GM19240 (cell line): ENCODE results near the gene ERC1.
A peak's percentile ranks its signal among the peaks of the same experiment; 100 is the strongest.

Source experiments
- DNase-seq: peaks from one replicate; pipeline ENCODE4 v3.0.0; 2011; ENCODE audit warnings: low spot score; ENCODE audit not compliant: insufficient read length

ERC1 gene

DNA sequence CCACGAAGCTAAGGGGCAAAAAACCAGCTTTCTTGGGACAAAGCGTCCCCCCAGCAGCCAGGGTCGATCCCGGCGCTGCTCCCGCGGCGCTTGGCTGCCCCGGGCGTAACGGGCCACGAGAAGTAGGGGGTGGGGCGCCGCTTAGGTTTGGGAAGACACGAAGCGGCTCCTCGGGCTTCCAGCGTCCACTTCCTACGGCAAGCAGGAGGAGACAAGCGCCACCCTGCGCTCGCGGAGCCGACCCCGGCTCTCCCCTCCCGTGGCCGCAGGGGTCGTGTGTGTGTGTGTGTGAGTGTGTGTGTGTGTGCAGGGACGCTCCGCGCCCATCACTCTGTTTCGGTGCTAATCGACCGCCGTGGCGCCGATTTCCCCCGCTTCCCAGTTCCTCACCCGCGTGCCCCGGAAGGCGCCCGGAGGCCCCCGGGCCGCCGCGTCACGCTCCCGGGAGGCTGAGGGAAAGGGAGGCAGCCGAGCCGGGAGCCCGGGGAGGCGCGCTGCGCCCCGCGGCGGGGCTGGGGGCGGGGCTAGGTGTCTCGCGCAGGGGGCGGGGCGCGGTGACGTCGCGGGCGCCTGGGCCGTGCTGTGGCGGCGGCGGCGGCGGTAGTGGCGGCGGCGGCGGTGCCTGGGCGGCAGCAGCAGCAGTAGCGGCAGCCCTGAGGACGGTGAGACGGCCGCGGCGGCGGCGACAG is at the start of gene ERC1:
Gene ERC1, plus strand, starts transcription at position 563 of the 689 bp plus-strand sequence. CDS start 36,681 bp downstream, outside the sequence.
- peak; percentile 53 for DNase-seq

DNA sequence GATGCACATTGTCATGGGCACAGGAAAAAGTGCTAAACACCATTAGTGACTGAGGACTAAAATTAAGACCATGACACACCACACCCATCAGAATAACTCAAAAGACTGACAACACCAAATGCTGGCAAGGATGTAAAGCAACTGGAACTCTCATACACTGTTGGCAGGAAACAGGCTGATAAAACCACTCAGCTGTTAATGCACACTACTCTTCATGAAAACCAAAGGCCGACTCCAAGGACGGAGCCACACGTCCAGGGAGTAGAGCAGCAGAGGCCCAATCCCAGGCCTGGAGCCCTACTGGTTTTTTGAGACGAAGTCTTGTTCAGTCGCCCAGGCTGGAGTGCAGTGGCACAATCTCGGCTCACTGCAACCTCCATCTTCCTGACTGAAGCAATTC is 48.0 kb upstream of the ERC1 start:
- DNase-seq: no peak

DNA sequence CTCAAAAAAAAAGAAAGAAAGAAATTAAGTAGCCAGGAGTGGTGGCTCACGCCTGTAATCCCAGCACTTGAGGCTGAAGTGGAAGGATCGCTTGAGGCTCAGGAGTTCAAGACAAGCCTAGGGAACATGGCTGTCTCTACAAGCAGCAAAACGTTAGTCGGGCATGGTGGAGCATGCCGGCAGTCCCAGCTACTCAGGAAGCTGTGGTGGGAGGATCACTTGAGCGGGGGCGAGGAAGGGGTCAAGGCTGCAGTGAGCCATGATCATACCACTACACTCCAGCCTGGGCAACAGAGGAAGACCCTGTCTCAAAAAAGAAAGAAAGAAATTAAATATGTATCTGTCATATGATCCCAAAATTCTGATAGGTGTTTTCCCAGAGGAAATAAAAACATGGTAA is 46.8 kb upstream of the ERC1 start:
- DNase-seq: no peak

DNA sequence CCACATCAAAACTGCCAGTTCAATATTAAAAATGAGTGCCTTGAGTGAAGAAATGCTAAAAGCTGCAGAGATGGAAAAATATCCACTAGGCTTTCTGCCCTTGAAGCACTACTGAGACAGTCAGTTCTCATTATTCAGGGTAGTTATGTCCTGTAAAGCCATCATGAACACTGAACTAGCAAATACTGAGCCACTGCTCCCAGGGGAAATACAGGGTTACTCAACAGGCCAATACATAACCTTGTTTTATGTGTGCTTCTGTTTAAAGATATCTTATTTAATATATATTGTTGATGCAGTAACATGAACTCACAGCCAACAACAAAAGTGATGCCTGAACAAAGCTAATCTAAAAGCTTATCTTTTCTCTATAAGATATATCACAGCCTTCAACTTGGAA is 44.8 kb upstream of the ERC1 start:
- DNase-seq: no peak

DNA sequence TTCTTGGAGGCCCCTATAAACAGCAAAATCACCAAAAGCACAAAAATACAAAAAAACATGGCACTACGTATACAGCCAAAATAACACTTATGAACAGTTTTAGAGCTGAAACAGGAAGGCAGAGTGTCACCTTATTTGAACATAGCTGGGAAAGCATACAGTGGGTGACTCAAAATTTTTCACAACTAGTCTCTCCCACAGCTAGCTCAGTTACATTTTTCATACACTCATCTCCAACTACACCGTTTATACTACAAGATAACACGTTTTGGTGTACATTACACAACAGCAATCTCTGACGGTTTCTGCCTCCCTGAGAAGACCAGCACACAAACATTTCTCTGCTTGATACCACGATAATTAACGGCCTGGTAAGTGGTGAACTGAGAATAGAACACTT is 44.4 kb upstream of the ERC1 start:
- no peak for DNase-seq

DNA sequence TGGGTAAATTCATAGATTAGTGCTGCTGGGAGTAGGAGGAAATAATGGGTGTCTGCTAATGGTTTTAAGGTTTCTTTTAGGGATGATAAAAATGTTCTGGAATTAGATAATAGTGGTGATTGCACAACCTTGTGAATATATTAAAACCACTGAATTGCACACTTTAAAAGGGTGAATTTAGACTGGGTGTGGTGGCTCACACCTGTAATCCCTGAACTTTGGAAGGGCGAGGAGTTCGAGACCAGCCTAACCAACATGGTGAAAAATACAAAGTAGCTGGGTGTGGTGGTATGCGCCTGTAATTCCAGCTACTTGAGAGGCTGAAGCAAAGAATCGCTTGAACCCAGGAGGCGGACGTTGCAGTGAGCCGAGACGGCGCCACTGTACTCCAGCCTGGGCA is 42.8 kb upstream of the ERC1 start:
- DNase-seq: no peak

DNA sequence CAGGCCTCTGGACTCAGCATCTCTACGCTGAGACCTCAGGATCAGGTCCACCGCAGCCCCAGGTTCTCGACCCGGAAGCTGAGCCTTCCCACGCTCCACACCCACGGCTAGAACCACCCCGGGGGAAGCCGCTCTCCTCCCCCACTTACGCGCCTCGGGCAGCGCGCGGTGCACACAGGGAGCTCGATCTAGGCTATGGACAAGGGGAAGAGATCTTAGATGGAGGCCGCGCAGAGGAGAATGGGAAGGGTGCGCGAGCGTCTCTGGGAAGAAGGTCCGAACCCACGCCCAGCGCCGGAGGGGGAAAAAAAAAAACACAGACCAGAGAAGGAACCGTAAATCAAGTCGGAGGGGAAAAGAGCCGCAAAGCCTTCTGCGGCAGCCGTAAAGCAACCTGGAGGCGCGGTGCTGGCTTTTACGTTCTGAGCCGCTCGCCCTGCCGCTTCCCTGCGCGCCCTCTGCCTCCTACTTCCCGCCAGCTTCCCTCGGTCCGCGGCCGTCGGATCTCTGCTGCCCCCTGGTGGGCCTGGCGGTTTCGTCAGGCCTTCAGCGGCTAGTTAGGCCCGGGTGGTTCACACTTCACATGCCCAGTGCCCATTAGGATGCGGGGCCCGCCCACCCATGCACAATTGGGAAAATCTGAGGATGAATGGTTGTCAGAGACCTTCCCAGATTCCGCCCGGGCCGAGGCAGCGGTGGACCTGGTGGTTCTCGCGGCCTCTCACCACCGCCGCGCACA is 41.4 kb upstream of the ERC1 start, which contains the start of gene RAD52:
Gene RAD52, minus strand, starts transcription at position 242 of the 739 bp plus-strand sequence. CDS start 16,636 bp downstream, outside the sequence.
- DNase-seq: peak; percentile 72

DNA sequence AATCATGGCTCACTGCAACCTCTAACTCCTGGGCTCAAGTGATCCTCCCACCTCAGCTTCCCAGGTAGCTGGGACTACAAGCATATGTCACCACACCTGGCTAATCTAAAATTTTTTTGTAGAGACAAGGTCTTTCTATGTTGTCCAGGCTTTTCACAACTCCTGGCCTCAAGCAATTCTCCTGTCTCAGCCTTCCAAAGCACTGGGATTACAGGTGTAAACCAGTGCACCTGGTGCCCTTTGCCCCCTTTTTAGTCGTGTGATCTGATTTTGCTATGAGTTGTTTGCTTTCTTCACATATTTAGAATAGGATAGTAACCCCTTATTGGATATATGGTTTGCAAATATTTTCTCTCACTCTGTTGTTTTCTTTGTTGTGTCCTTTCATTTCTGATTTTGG is 39.8 kb upstream of the ERC1 start:
- DNase-seq: no peak

DNA sequence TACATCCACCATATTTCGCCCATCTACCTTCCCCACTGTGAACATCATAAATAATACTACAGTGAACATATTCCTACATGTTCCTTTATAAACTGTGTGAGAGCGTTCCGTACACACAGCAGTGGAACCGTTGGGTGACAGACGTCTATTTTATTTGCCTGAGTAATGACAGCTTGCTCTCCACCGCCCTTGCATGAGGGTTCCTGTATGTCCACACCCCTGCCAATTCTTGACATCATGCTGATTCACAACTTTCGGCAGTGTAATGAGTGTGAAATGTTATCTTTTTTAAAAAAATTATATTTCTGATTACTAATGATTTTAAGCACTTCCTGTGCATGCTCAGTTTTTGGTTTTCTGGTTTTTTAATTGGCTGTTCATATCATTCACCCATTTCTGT is 37.2 kb upstream of the ERC1 start:
- DNase-seq: no peak

DNA sequence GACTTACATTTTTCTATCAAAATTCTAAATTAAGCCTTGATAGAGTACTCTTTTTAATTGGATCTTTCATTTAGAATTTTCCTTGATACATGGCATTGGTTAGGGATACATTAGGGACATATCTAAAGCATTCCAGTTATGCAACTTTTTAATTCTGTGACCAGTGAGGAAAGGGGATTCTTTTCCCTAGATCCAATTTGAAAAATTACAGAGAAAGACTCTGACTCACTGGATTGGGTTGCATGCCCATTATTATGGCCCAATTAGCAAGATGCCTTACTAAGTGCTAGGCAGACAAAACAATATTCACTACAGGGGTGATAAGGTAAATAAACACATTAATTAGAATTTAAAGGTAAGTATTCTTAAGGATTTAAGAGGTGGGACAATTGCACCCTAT is 36.3 kb upstream of the ERC1 start:
- no peak for DNase-seq

DNA sequence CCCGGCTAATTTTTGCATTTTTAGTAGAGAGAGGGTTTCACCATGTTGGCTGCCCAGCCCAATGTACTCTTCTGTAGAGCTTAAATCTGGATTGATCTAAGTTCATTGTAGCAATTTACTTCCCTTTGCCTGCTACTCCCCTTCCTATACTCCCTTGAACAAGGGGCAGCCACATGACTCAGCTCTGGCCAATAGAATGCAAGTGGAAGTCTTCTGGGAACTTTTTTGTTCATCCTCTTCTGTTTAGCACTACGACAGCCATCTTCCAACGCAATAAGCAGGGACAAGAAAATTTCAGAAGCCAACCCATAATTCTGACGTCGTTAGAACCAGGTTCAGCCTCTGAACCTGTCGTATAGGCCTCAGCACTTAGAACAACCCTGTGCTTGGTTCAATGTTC is 35.1 kb upstream of the ERC1 start:
- no peak for DNase-seq

DNA sequence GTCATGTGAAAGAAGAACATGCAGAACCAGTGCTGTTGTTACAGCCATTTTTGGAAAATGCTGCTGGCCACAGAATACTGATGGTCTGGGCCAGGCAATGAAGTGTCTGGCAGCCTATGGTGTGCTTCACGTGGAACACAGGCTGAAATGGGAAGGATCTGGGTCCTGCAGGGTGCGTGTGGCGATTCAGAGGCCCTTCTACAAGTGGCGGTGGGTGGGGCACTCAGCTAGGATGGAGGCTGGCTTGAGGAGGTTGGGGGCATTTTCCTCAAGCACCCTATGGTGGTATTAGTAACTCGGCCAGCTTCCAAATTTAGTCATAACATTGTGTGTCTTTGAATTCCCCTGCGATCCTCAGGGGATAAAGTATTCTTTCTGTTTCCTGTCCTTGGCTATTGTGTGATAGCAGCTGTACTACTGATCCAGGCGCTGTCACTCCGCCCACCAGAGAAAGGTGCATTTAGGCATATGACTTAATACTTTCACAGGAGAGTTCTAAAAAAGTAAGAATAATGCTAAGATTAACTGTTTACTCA is 32.4 kb upstream of the ERC1 start:
- DNase-seq: peak; percentile 6

DNA sequence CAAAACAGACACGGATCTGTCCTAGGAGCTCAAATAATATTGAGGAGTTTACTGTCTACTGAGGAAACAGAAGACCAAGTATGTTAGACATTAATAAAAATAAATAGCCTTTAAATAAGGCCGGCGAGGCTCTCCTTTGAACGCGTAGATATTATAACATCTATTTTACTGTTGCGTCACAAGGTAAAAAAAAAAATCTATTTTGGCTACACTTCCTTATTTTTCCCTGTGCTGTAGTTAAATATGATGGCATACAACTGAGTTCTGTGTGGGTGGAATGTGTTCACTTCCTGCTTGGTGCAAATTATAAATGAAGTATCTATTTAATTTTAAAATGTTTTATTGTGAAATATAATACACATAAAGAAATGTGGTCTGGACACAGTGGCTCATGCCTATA is 24.3 kb upstream of the ERC1 start:
- DNase-seq: no peak

DNA sequence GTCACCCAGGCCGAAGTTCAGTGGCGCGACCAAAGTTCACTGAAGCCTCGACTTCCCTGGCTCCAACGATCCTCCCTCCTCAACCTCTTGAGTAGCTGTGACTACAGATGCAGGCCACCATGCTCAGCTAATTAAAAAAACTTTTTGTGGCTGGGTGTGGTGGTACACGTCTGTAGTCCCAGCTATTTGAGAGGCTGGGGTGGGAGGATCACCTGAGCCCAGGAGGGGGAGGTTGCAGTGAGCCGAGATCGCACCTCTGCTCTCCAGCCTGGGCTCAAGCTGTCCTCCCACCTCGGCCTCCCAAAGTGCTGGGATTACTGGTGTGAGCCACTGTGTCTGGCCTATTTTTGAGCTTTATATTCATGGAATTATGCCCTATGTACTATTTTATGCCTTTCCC is 23.4 kb upstream of the ERC1 start:
- no peak for DNase-seq

DNA sequence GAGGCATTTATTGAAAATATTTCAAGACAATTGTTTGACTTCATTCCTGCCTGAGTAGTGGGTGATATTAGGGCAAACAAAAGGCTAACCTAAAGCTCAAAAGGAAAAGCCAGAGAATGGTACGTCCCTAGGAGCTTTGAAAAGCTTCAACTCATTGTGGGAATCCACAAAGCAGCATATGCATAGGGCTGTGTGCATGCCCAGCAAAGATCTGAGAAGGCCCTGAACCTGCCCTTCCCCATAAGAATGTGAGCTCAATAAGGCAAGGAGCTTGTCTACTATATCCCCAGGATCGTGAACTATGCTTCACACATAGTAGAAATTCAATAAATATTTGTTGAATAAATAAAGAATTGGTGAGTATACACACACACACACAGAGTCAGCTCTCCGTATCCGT is 22.5 kb upstream of the ERC1 start:
- no peak for DNase-seq

DNA sequence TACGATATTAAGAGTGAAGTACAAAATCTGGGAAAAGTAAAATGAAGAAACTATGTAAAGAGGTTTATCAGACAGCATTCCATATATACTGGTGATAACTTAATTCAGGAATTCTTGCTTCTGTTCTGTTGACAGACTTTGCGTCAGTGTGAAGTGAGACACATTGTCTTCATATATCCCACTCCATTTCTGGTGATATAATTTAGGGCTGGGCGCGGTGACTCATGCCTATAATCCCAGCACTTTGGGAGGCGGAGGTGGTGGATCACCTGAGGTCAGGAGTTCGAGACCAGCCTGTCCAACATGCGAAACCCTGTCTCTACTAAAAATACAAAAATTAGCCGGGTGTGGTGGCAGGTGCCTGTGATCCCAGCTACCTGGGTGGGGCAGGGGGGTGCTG is 21.2 kb upstream of the ERC1 start:
- no peak for DNase-seq

DNA sequence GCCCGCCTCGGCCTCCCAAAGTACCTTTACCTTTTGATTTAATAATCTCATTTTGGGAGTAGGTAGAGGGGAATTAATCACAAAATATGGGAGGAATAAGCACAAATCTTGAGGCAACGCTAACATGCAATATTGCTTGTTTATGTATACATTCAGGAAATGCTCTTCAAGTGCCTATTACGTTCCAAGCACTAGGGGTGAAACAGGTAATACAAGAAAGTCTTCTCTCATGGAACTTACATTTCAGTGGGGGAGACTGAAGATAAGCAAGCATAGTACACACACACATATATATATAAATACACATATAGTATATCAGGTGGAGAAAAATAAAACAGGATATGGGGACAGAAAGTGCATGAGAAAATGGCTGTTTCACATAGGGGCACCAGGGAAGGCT is 19.0 kb upstream of the ERC1 start:
- no peak for DNase-seq

DNA sequence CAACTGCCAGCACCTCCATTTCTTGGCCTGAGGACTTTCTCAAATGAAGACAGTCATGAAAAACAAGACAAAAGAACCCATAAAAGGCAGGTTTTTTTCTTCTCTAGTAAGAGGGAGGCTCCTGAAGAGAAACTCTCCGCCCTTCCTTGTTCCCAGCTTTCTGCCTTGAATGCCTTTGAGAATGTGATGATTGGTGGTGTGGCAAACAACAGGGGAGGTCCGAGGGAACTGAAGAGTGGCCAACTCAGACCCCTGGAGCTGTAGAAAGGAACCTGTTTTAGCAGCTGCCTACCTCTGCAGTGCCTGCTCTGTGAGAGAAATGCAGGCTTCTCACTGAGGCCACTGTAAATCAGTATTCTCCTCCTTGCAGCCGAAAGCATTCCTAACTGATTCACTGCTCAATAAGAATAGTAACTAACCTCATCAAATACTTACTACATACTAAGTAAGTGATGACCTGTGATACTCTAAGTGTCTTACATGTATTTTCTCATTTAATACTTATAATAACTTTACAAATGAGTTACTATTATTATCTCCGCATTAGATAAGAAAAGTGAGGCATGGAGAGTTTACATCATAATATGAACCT is 16.7 kb upstream of the ERC1 start:
- DNase-seq: no peak

DNA sequence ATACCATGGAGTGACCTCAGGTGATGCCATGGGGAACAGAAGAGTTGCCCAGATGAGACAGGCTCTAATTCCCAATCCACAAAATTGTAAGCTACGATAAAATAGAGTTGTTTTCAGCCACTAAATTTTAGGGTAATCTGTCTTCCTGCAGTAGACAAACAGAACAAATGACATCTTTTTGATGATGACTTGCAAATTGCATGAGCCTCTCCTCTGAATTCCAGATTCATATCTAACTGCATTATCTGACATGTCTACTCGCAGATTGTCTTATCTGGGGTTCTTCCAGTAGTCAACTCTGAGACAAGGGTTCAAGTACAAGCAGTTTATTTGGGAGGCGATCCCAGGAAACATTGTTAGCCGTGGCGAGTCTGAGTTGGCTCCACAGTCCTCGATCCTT is 14.4 kb upstream of the ERC1 start:
- DNase-seq: no peak

DNA sequence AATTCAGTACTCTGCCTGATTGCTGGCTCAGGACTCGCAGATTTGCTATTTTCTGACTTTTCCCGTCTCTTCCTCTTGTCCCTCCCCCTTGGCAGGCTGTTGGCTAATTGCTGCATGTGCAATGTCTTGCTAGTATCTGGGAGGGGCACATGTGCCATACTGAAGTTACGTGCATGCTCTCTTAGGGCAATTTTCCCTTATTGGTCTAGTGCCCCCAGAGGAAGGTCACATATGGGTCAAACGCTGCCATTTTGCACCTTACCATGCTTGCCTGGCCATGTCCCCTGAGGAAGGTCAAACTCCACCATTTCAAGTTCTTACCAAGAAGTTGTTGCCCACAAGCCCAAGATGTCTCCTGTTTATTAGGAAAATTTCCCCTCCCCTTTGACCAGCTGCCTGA is 13.9 kb upstream of the ERC1 start:
- no peak for DNase-seq

DNA sequence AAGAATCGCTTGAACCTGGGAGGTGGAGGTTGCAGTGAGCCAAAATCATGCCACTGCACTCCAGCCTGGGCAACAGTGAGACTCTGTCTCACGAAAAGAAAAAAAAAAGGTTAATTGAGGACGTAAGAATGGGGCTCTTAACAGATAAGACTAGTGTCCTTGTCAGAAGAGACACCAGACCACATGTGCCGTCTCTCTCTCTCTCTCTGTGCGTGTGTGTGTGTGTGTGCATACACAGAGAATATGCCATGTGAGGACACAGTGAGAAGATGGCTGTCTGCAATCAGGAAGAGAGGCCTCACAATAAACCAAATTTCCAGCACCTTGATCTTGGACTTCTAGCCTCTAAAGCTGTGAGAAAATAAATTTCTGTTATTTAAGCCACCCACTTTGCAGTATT is 11.7 kb upstream of the ERC1 start:
- DNase-seq: no peak

DNA sequence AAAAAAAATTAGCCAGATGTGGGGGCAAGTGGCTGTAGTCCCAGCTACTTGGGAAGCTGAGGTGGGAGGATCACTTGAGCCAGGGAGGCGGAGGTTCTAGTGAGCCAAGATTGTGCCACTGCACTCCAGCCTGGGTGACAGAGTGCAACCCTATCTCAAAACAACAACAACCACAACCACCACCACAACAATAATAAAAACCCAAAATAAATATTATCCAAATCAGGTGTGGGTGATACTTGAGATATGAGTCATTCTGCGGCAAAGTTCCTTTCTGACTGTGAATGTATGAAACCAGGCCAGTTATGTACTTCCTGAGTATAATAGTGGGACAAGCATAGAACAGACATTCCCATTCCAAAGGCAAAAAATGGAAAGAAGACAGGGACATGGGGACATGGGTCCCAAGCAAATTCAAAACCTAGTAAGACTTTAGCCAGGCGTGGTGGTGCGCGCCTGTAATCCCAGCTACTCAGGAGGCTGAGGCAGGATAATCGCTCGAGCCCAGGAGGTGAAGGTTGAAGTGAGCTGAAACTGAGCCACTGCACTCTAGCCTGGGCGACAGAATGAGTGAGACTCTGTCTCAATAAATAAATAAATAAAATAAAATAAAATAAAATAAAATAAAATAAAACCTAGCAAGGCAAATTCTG is 9.7 kb upstream of the ERC1 start:
- DNase-seq: no peak
